Esophagus (tissue), 2 donors: ENCODE data around the gene ADCY7. TPM values are rescaled to one million over a fixed set of nuclear protein-coding genes. Genes with fewer than 3 reads are reported as not detected.

Experiments used
- H3K27ac ChIP-seq, 2 donors: one replicate each; pipeline ENCODE4 v1.5.1; 2013; ENCODE audit warnings: low read depth in 2 of 2, mild to moderate bottlenecking in 2 of 2, inconsistent platforms in 1 of 2, low read length in 1 of 2, moderate library complexity in 1 of 2
- H3K27me3 ChIP-seq, 2 donors: one replicate each; pipeline ENCODE4 v1.6.1; 2013; ENCODE audit warnings: low read length in 2 of 2, control low read depth in 1 of 2, mild to moderate bottlenecking in 1 of 2; ENCODE audit not compliant: insufficient read depth in 2 of 2, control insufficient read depth in 1 of 2
- H3K36me3 ChIP-seq, 2 donors: one replicate each; pipeline ENCODE4 v1.6.1; 2013; ENCODE audit warnings: low read length in 1 of 2; ENCODE audit not compliant: control insufficient read depth in 2 of 2, insufficient read depth in 2 of 2
- H3K4me1 ChIP-seq, 2 donors: one replicate each; pipeline ENCODE4 v1.6.1; 2013; ENCODE audit warnings: low read length in 1 of 2; ENCODE audit not compliant: control insufficient read depth in 2 of 2, insufficient read depth in 2 of 2
- H3K4me3 ChIP-seq, 2 donors: one replicate each; pipeline ENCODE4 v1.5.1; 2013; ENCODE audit warnings: low read length in 2 of 2, mild to moderate bottlenecking in 2 of 2, low read depth in 1 of 2, moderate library complexity in 1 of 2
- H3K9me3 ChIP-seq, 2 donors: one replicate each; pipeline ENCODE4 v1.6.1; 2013; ENCODE audit warnings: mild to moderate bottlenecking in 2 of 2, low read depth in 1 of 2, low read length in 1 of 2, moderate library complexity in 1 of 2; ENCODE audit not compliant: control insufficient read depth in 2 of 2, insufficient read depth in 1 of 2
- WGBS, 2 donors: extraction: QIAGEN DNeasy Blood & Tissue Kit; methylation state at CpG; one replicate each; pipeline ENCODE4 v1.1.7; 2013; 5-methylcytosine and 5-hydroxymethylcytosine counted together
- polyA plus RNA-seq, 2 donors: library from polyadenylated mRNA; stranded (reverse); fragments of 200-250 nt; gene quantifications; one replicate each; pipeline ENCODE4 v1.2.3, GENCODE V29; 2013
- donor health status: healthy with polysubstance abuse.
- donor health status: Bipolar disorder and iron deficiency.

The ADCY7 gene
- polyA plus RNA-seq, 2 donors: 8.9 to 9.5 TPM

DNA sequence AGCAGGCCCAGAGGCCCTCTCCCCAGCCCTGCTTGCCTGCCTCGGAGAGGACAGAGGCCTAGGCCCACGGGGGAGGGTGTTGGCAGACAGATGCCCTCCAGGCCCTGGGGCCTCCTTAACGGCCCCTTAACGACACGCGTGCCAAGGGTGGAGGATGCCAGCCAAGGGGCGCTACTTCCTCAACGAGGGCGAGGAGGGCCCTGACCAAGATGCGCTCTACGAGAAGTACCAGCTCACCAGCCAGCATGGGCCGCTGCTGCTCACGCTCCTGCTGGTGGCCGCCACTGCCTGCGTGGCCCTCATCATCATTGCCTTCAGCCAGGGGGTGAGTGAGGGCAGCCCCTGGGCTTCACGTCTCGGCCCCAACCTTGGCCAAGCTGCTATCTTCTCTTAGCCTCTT is 21.7 kb downstream of the ADCY7 start:
- Histone ChIP-seq H3K36me3 (peaks cover 4 to 16% of the 10 kb centered on the region in 2 donors), H3K27me3 (no peaks in the 10 kb centered on the region), H3K4me1 (peaks cover 0 to 12% of the 10 kb centered on the region in 2 donors), H3K9me3 (no peaks in the 10 kb centered on the region), H3K4me3 (no peak overlapping the region), H3K27ac (no peak overlapping the region)
- WGBS, 2 donors: 88 to 94% methylated on average over 17 of the region's 17 CpGs

GRCh38 chr16:50288920-50289319 is 22.6 kb downstream of the ADCY7 start:
- Histone ChIP-seq H3K9me3 (no peaks in the 10 kb centered on the region), H3K27ac (no peak overlapping the region), H3K27me3 (no peaks in the 10 kb centered on the region), H3K4me3 (no peak overlapping the region), H3K4me1 (peaks cover 0 to 11% of the 10 kb centered on the region in 2 donors), H3K36me3 (peaks cover 4 to 20% of the 10 kb centered on the region in 2 donors)
- 81% methylated on average over 3 of the region's 3 CpGs for WGBS, 2 donors

GRCh38 chr16:50289950-50290764 is 23.8 kb downstream of the ADCY7 start:
- Histone ChIP-seq H3K27me3 (no peaks in the 10 kb centered on the region), H3K4me3 (no peak overlapping the region), H3K36me3 (peaks cover 4 to 26% of the 10 kb centered on the region in 2 donors), H3K27ac (no peak overlapping the region), H3K4me1 (peaks cover 0 to 3% of the 10 kb centered on the region in 2 donors), H3K9me3 (no peaks in the 10 kb centered on the region)
- WGBS, 2 donors: 88 to 89% methylated on average over 30 of the region's 30 CpGs

- Histone ChIP-seq H3K27ac (no peak overlapping the region), H3K4me3 (no peak overlapping the region), H3K36me3 (peaks cover 8 to 30% of the 10 kb centered on the region in 2 donors), H3K27me3 (no peaks in the 10 kb centered on the region), H3K9me3 (no peaks in the 10 kb centered on the region), H3K4me1 (no peaks in the 10 kb centered on the region)
- 91 to 95% methylated on average over 6 of the region's 6 CpGs for WGBS, 2 donors
Observed at GRCh38 chr16:50290856-50291255, 24.5 kb downstream of the ADCY7 start.

- H3K4me3 ChIP-seq: no peak overlapping the region
- H3K9me3 ChIP-seq: no peaks in the 10 kb centered on the region
- H3K4me1 ChIP-seq: no peaks in the 10 kb centered on the region
- H3K27ac ChIP-seq: no peak overlapping the region
- peaks cover 8 to 30% of the 10 kb centered on the region in 2 donors for H3K36me3 ChIP-seq
- WGBS, 2 donors: 88 to 89% methylated on average over 26 of the region's 26 CpGs
- no peaks in the 10 kb centered on the region for H3K27me3 ChIP-seq
Observed at GRCh38 chr16:50291719-50292565, 25.6 kb downstream of the ADCY7 start.

DNA sequence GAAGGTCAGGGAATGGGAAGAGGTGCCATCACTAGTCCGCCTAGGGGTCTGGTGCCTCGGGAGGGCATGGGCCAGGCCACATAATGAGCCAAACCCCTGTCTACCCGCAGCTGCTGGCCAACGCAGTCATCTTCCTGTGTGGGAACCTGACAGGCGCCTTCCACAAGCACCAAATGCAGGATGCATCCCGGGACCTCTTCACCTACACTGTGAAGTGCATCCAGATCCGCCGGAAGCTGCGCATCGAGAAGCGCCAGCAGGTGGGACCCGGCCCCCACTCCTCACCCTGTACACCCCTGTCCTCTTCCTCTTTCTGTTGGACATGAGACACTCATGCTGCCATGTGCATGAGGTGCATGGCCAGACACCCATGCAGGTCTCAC is 26.2 kb downstream of the ADCY7 start:
- H3K4me3 ChIP-seq: no peak overlapping the region
- no peaks in the 10 kb centered on the region for H3K4me1 ChIP-seq
- H3K36me3 ChIP-seq: peaks cover 8 to 30% of the 10 kb centered on the region in 2 donors
- no peak overlapping the region for H3K27ac ChIP-seq
- H3K27me3 ChIP-seq: no peaks in the 10 kb centered on the region
- H3K9me3 ChIP-seq: no peaks in the 10 kb centered on the region
- 92 to 96% methylated on average over 12 of the region's 12 CpGs for WGBS, 2 donors

- H3K36me3 ChIP-seq: peaks cover 8 to 28% of the 10 kb centered on the region in 2 donors
- H3K27ac ChIP-seq: no peak overlapping the region
- WGBS, 2 donors: 90 to 91% methylated on average over 20 of the region's 20 CpGs
- no peak overlapping the region for H3K4me3 ChIP-seq
- H3K4me1 ChIP-seq: no peaks in the 10 kb centered on the region
- H3K9me3 ChIP-seq: no peaks in the 10 kb centered on the region
- no peaks in the 10 kb centered on the region for H3K27me3 ChIP-seq
Observed at GRCh38 chr16:50293041-50293783, 26.9 kb downstream of the ADCY7 start.

GRCh38 chr16:50293994-50294855 is 27.9 kb downstream of the ADCY7 start:
- no peaks in the 10 kb centered on the region for H3K27me3 ChIP-seq
- peaks cover 8 to 33% of the 10 kb centered on the region in 2 donors for H3K36me3 ChIP-seq
- H3K4me1 ChIP-seq: no peaks in the 10 kb centered on the region
- H3K27ac ChIP-seq: no peak overlapping the region
- 93 to 94% methylated on average over 20 of the region's 20 CpGs for WGBS, 2 donors
- no peaks in the 10 kb centered on the region for H3K9me3 ChIP-seq
- H3K4me3 ChIP-seq: no peak overlapping the region
